ENCODE measurements around the gene XG.

DNA sequence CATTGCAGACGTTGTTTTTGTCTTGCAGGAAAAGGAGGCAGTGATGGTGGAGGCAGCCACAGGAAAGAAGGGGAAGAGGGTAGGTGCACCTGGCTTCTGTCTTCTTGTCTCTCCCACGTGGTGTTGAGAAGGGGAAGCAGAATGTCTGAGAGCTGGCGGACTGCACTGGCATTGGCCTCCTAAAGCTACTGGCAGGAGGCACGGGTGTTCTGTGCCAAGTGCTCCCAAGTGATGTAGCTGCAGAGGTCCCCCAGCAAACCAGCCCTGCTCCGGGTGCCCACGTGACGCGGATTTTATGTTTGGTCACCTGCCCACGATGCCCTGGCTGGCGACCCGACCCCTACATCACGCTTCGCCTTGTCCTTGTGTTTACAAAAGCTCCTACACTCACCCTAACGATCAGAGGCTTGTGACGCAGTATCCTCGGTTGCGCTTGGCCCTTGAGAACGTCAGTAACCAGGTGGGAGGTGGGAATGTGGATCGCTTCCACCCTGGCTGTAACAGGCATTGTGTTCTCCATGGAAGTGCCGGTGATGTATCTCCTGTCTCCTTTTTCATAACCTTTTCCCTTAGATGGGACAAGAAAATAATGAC is 28.5 kb upstream of the XG start:
- no peak for TF ChIP-seq CTCF (IDR thresholded peaks at IDR 0.05)
- TF ChIP-seq POLR2A (IDR thresholded peaks at IDR 0.05): no peak

Measured in transverse colon (tissue), 3 donors.